K562 (cell line): ENCODE measurements around the gene RAMACL. TPM values are rescaled to one million over a fixed set of nuclear protein-coding genes. Genes with fewer than 3 reads are reported as not detected.

Source experiments
- ATAC-seq: fragments of 200-7000 bp; cut with Tn5 transposase; 3 replicates; pipeline ENCODE4 v1.9.1; 2020; ENCODE audit warnings: moderate library complexity
- BruUV-seq: library from RNA; stranded (reverse); fragments of 400-500 nt; replicated peaks from 2 replicates; lab custom pipeline; 2021; lab: Mats Ljungman, UMichigan
- CTCF ChIA-PET: fragments of 300-600 bp; formaldehyde crosslinking; extraction: SDS; loops from one replicate; lab custom pipeline; 2021; ENCODE audit warnings: low intra/inter-chr PET ratio; lab: Yijun Ruan, JAX
- POLR2A ChIA-PET: fragments of 300-600, 350-650 bp; sonication (Branson Sonifier 250); formaldehyde crosslinking; extraction: SDS; loops from one replicate; lab custom pipeline; 2021; ENCODE audit warnings: antibody characterized with exemption, inconsistent platforms; lab: Yijun Ruan, JAX
- DNase-seq, 4 experiments: peaks; one replicate each; pipeline versions ENCODE4 v3.0.0 to v3.0.0-alpha.2; 2011 to 2018; ENCODE audit warnings: low spot score in 3 of 4, mixed read lengths in 3 of 4; ENCODE audit errors: extremely low read depth in 1 of 4
- FAIRE-seq: peaks from 2 replicates; lab custom pipeline; 2011; peaks lifted over from hg19 to GRCh38; lab: Jason Lieb, UNC
- H2AFZ ChIP-seq: 2 replicates; pipeline ENCODE4 v1.6.0; 2011; ENCODE audit warnings: low read depth, low read length, control low read depth, inconsistent platforms
- H3K27ac ChIP-seq: fragments of 200-600 bp; 3 replicates; pipeline ENCODE4 v1.8.0; 2011; ENCODE audit warnings: low read depth, mild to moderate bottlenecking, control low read depth, inconsistent platforms, low read length, moderate library complexity, mixed read lengths; ENCODE audit errors: extremely low read depth
- H3K27me3 ChIP-seq, 2 experiments: fragments of 300-600 bp in 1 of 2; 2 replicates in 1 of 2; 3 replicates in 1 of 2; pipeline versions ENCODE4 v1.6.0 to v1.8.0; 2011; ENCODE audit warnings: inconsistent platforms in 2 of 2, low read length in 2 of 2, mild to moderate bottlenecking in 1 of 2, mixed read lengths in 1 of 2, moderate library complexity in 1 of 2; ENCODE audit not compliant: control insufficient read depth in 2 of 2, insufficient read depth in 2 of 2
- H3K36me3 ChIP-seq: fragments of 300-600 bp; 3 replicates; pipeline ENCODE4 v1.8.0; 2011; ENCODE audit warnings: mild to moderate bottlenecking, low read length, inconsistent platforms; ENCODE audit not compliant: control insufficient read depth, insufficient read depth
- H3K4me1 ChIP-seq, 2 experiments: fragments of 200-600 bp in 1 of 2; replicated peaks in 1 of 2; 2 replicates in 1 of 2; 3 replicates in 1 of 2; pipeline versions ENCODE4 v1.5.1 to v1.8.0; 2011; ENCODE audit warnings: inconsistent platforms in 2 of 2, low read length in 2 of 2, mild to moderate bottlenecking in 1 of 2, mixed read lengths in 1 of 2, moderate library complexity in 1 of 2; ENCODE audit not compliant: control insufficient read depth in 2 of 2, insufficient read depth in 2 of 2
- H3K4me2 ChIP-seq: 2 replicates; pipeline ENCODE4 v1.6.1; 2011; ENCODE audit warnings: low read length, control low read depth, inconsistent platforms, mixed read lengths; ENCODE audit not compliant: insufficient read depth
- H3K4me3 ChIP-seq: fragments of 200-600 bp; sonication (generic), shearing (Covaris generic); 2 replicates; pipeline ENCODE4 v1.5.1; 2016; ENCODE audit warnings: control low read depth, inconsistent platforms
- H3K79me2 ChIP-seq: fragments of 200-600 bp; 3 replicates; pipeline ENCODE4 v1.8.0; 2011; ENCODE audit warnings: low read length, inconsistent platforms; ENCODE audit not compliant: control insufficient read depth, insufficient read depth
- H3K9ac ChIP-seq, 2 experiments: 2 replicates each; pipeline versions ENCODE4 v1.6.0 to v1.6.1; 2011; ENCODE audit warnings: low read depth in 2 of 2, low read length in 2 of 2, control low read depth in 1 of 2, inconsistent platforms in 1 of 2, mild to moderate bottlenecking in 1 of 2, mixed read lengths in 1 of 2; ENCODE audit not compliant: insufficient read depth in 1 of 2
- H3K9me1 ChIP-seq: one replicate; pipeline ENCODE4 v1.6.0; 2011; ENCODE audit warnings: inconsistent platforms, mild to moderate bottlenecking, low read length, moderate library complexity; ENCODE audit not compliant: control insufficient read depth, insufficient read depth
- H3K9me3 ChIP-seq: replicated peaks from 2 replicates; pipeline ENCODE4 v1.5.1; 2011; ENCODE audit warnings: low read depth, low read length, inconsistent platforms; ENCODE audit not compliant: control insufficient read depth, insufficient read depth
- H4K20me1 ChIP-seq: replicated peaks from 2 replicates; pipeline ENCODE4 v1.6.1; 2011; ENCODE audit warnings: low read length, inconsistent platforms, mixed read lengths; ENCODE audit not compliant: control insufficient read depth, insufficient read depth
- CSDE1 ChIP-seq, 2 experiments: fragments of 450-650 bp; IDR thresholded peaks; 2 replicates each; pipeline ENCODE4 v1.6.1; 2016; ENCODE audit warnings: mild to moderate bottlenecking in 1 of 2
- NFIX ChIP-seq: fragments of 250-450 bp; sonication (Bioruptor Pico); IDR thresholded peaks from 2 replicates; pipeline ENCODE4 v1.4.0; 2020; ENCODE audit warnings: low read depth, mild to moderate bottlenecking, moderate library complexity
- SMC3 ChIP-seq: conservative IDR thresholded peaks from 2 replicates; pipeline ENCODE4 v1.6.1; 2011; ENCODE audit warnings: low read depth, low read length, improper control_type of control experiment; ENCODE audit not compliant: insufficient read depth
- ZNF316 ChIP-seq: fragments of 450-650 bp; IDR thresholded peaks from 2 replicates; pipeline ENCODE4 v1.6.1; 2016
- WGBS: fragments of 100-300 bp; shearing (Covaris generic); methylation state at CpG from one replicate; pipeline ENCODE4 v1.1.6; 2016; ENCODE audit warnings: low coverage, mixed read lengths; ENCODE audit not compliant: insufficient coverage; ENCODE audit errors: missing lambda C conversion rate; 5-methylcytosine and 5-hydroxymethylcytosine counted together
- in situ Hi-C: fragments of 300-500 bp; cut with MboI; formaldehyde crosslinking; loops from 4 replicates; pipeline ENCODE4 v1.15.0; 2018; ENCODE audit warnings: inconsistent platforms, mixed read lengths
- intact Hi-C: fragments of 100-400 bp; cut with micrococcal nuclease; formaldehyde crosslinking; loops from 2 replicates; pipeline ENCODE4 v1.14.2; 2022
- polyA plus RNA-seq, 8 experiments: library from polyadenylated mRNA; depleted of rRNA in 4 of 8; stranded (reverse) in 5 of 8; unstranded in 3 of 8; fragments of >200 nt; fragmentation: Nextera tagmentation in 2 of 8; fragmentation: Illumina TruSeq in 1 of 8; extraction: Ambion mirVana in 2 of 8; extraction: Trizol in 1 of 8; gene quantifications; 2 replicates each; pipeline versions ENCODE4 v1.2.1 to v1.2.3, GENCODE V29; 2011 to 2014; ENCODE audit warnings: inconsistent platforms in 1 of 8, missing spikeins in 1 of 8
- total RNA-seq, 7 experiments: library from RNA; depleted of rRNA in 6 of 7; stranded (reverse); fragments of >200 nt in 6 of 7; fragmentation: Illumina TruSeq in 2 of 7; extraction: Trizol in 2 of 7; gene quantifications; 2 replicates each; pipeline versions ENCODE4 v1.2.1 to v1.2.3, GENCODE V29; 2011 to 2021; ENCODE audit warnings: low replicate concordance in 1 of 7

The RAMACL gene
- total and polyA plus RNA-seq, 9 of the 15 experiments (the other 6 are each of a cell fraction or from before 2014, with no cell fraction given) = 0.11 to 1.7 (median 0.41) TPM; not detected in 1

GRCh38 chr6:166600931-166601330 is 14.5 kb upstream of the RAMACL start (continued):
- TF ChIP-seq SMC3 = no peak

GRCh38 chr6:166599205-166599604 is 12.7 kb upstream of the RAMACL start:
- 0% methylated on average over 5 of the region's 5 CpGs for WGBS
- ChIA-PET CTCF (no interaction called here), POLR2A (interaction anchor here (0.7 kb wide), 1 partner anchor 14 kb away, joined by 3 read pairs; no protein-coding TSS in a partner anchor)
- Histone ChIP-seq H3K9me1 (no peaks in the 10 kb centered on the region), H3K9me3 (no peaks in the 10 kb centered on the region), H3K27ac (no peak overlapping the region), H3K27me3 (peaks cover 11 to 37% of the 10 kb centered on the region in 2 experiments), H4K20me1 (peaks cover 5% of the 10 kb centered on the region; the same call in 1 of the 2 replicates), H3K79me2 (no peaks in the 10 kb centered on the region), H3K4me2 (no peak overlapping the region), H3K4me3 (no peak overlapping the region), H2AFZ (no peak overlapping the region), H3K9ac (no peak overlapping the region), H3K4me1 (no peaks in the 10 kb centered on the region), H3K36me3 (no peaks in the 10 kb centered on the region)
- in situ Hi-C loops = no loop called here
- BruUV-seq = no TSS peak
- ATAC-seq (no peak), FAIRE-seq (no peak), DNase-seq (no peak)
- TF ChIP-seq NFIX = no peak
- no peak for TF ChIP-seq CSDE1 (IDR thresholded peaks at IDR 0.05)
- peak; percentile 22; the same call in 1 of the 2 replicates for TF ChIP-seq ZNF316
- intact Hi-C loops = no loop called here
